DND-41 (cell line): ENCODE measurements around the gene UROC1.

Source experiments
- EZH2 ChIP-seq: IDR thresholded peaks from 3 replicates; pipeline ENCODE4 v1.6.1; 2012; ENCODE audit warnings: borderline replicate concordance, low read depth, mild to moderate bottlenecking, moderate library complexity, low read length, inconsistent platforms; ENCODE audit not compliant: severe bottlenecking
- TF ChIP-seq, protein P1 (sequence below): IDR thresholded peaks from 2 replicates; pipeline ENCODE4 v1.5.1; 2012; ENCODE audit warnings: borderline replicate concordance, low read length, moderate library complexity, mild to moderate bottlenecking; ENCODE audit not compliant: poor library complexity, severe bottlenecking; ENCODE audit errors: extremely low read depth

DNA sequence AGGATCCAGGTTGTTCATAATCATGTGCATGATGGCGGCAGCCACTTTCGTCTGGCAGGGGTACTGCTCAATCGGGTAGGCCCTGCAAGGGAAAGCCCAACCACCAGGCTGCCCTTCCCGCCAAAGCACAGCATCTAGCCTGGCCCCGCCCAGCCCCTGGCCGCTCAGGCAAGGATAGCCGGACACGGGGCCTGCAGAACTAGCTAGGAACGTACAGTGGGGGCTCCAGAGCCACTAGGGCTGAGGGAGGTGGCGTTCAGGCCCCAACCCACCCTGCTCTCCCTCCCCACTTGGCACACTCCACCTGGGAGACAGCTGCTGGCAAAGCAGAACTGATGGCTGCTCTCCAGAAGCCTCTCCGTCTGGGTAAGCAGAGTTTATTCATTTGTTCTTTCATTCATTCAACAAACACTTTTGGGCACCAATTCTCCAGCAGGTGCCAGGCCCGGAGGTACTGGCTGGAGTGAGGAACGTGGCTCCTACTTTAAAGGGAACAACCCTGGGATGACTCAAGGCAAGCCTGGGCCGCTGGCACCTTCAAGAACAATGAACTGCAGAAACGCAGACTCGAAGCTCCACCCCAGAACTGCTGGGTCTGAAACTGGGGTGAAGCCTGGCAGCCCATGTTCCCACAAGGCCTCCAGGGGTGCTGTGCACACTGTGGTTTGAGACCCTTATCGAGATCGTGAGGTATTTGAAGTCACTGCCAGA is 7.8 kb downstream of the UROC1 start:
- TF ChIP-seq, protein P1, sequence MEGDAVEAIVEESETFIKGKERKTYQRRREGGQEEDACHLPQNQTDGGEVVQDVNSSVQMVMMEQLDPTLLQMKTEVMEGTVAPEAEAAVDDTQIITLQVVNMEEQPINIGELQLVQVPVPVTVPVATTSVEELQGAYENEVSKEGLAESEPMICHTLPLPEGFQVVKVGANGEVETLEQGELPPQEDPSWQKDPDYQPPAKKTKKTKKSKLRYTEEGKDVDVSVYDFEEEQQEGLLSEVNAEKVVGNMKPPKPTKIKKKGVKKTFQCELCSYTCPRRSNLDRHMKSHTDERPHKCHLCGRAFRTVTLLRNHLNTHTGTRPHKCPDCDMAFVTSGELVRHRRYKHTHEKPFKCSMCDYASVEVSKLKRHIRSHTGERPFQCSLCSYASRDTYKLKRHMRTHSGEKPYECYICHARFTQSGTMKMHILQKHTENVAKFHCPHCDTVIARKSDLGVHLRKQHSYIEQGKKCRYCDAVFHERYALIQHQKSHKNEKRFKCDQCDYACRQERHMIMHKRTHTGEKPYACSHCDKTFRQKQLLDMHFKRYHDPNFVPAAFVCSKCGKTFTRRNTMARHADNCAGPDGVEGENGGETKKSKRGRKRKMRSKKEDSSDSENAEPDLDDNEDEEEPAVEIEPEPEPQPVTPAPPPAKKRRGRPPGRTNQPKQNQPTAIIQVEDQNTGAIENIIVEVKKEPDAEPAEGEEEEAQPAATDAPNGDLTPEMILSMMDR, result no peak
- no peak for TF ChIP-seq EZH2
